Natural killer cell (primary cell): ENCODE measurements around the gene TELO2. TPM values are rescaled to one million over a fixed set of nuclear protein-coding genes. Genes with fewer than 3 reads are reported as not detected.

Experiments
- ATAC-seq, 3 donors: fragments of 150-1000 bp in 2 of 3; fragments of 200-7000 bp in 1 of 3; cut with Tn5 transposase; 1 replicate in 1 of 3; 2 replicates in 2 of 3; pipeline ENCODE4 v1.10.0; 2021; ENCODE audit warnings: mild to moderate bottlenecking in 2 of 3, moderate library complexity in 2 of 3
- DNase-seq, 2 donors: peaks; one replicate each; pipeline versions ENCODE4 v3.0.0 to v3.0.0-alpha.2; 2013 to 2021; ENCODE audit warnings: mixed read lengths in 1 of 2
- H3K27ac ChIP-seq: one replicate; pipeline ENCODE4 v1.5.1; 2013; ENCODE audit warnings: mild to moderate bottlenecking, low read length
- H3K27me3 ChIP-seq: one replicate; pipeline ENCODE4 v1.6.1; 2013; ENCODE audit warnings: low read length; ENCODE audit not compliant: control insufficient read depth, insufficient read depth
- H3K36me3 ChIP-seq: one replicate; pipeline ENCODE4 v1.6.1; 2013; ENCODE audit warnings: low read length; ENCODE audit not compliant: control insufficient read depth, insufficient read depth
- H3K4me1 ChIP-seq: one replicate; pipeline ENCODE4 v1.6.1; 2013; ENCODE audit warnings: low read length; ENCODE audit not compliant: control insufficient read depth, insufficient read depth
- H3K4me3 ChIP-seq: one replicate; pipeline ENCODE4 v1.5.1; 2013; ENCODE audit warnings: low read length
- H3K9me3 ChIP-seq: one replicate; pipeline ENCODE4 v1.6.1; 2013; ENCODE audit warnings: low read length; ENCODE audit not compliant: control insufficient read depth, insufficient read depth
- H3K27ac Mint-ChIP-seq, 2 donors: one replicate each; pipeline ENCODE4 v1.8.0; 2022; ENCODE audit warnings: mild to moderate bottlenecking in 2 of 2, mixed read lengths in 2 of 2, moderate library complexity in 1 of 2
- H3K27me3 Mint-ChIP-seq, 2 donors: one replicate each; pipeline ENCODE4 v1.8.0; 2022; ENCODE audit warnings: low read depth in 2 of 2, mixed read lengths in 2 of 2
- H3K36me3 Mint-ChIP-seq: one replicate; pipeline ENCODE4 v1.8.0; 2022; ENCODE audit warnings: mixed read lengths
- H3K4me1 Mint-ChIP-seq, 2 donors: one replicate each; pipeline ENCODE4 v1.8.0; 2022; ENCODE audit warnings: mixed read lengths in 2 of 2
- H3K4me3 Mint-ChIP-seq: one replicate; pipeline ENCODE4 v1.8.0; 2022; ENCODE audit warnings: mild to moderate bottlenecking, moderate library complexity, mixed read lengths
- H3K9me3 Mint-ChIP-seq, 2 donors: one replicate each; pipeline ENCODE4 v1.8.0; 2022; ENCODE audit warnings: mixed read lengths in 2 of 2
- CTCF ChIP-seq: fragments of 200-600 bp; IDR thresholded peaks from one replicate; pipeline ENCODE4 v1.8.0; 2022; ENCODE audit warnings: antibody characterized with exemption
- WGBS: methylation state at CpG from one replicate; pipeline ENCODE4 v1.1.7; 2013; ENCODE audit warnings: missing lambda C conversion rate; ENCODE audit not compliant: insufficient coverage; 5-methylcytosine and 5-hydroxymethylcytosine counted together
- intact Hi-C: fragments of 100-400 bp; cut with micrococcal nuclease; formaldehyde crosslinking; loops from one replicate; pipeline ENCODE4 v1.14.2; 2022
- total RNA-seq, 4 donors: library from RNA; stranded (reverse); fragments of 120-200 nt in 1 of 4; gene quantifications; one replicate each; pipeline versions ENCODE4 v1.2.3 to v1.2.4, GENCODE V29; 2013 to 2022

The TELO2 gene
- total RNA-seq, 3 donors from 2014 or later (not counting 1 experiment from before 2014, with no cell fraction given): 45.5 to 50.0 (median 46.5) TPM

- H3K27ac Mint-ChIP-seq: no peak overlapping the region
- WGBS: 95% methylated on average over 10 of the region's 10 CpGs
- Histone ChIP-seq H3K36me3 (peaks cover 3% of the 10 kb centered on the region), H3K27ac (no peak overlapping the region), H3K9me3 (peaks cover 4% of the 10 kb centered on the region), H3K4me1 (no peaks in the 10 kb centered on the region), H3K27me3 (no peaks in the 10 kb centered on the region), H3K4me3 (no peak overlapping the region)
- ATAC-seq (no peak), DNase-seq (no peak)
- no peaks in the 10 kb centered on the region for H3K27me3 Mint-ChIP-seq
- no peaks in the 10 kb centered on the region for H3K36me3 Mint-ChIP-seq
- intact Hi-C loops: no loop called here
- TF ChIP-seq CTCF: no peak
- peaks cover 0 to 5% of the 10 kb centered on the region in 2 donors for H3K4me1 Mint-ChIP-seq
- H3K9me3 Mint-ChIP-seq: no peaks in the 10 kb centered on the region
- no peak overlapping the region for H3K4me3 Mint-ChIP-seq
These were observed 17.1 kb downstream of the TELO2 start for GRCh38 chr16:1510272-1510671.

GRCh38 chr16:1510941-1511351 is 17.8 kb downstream of the TELO2 start:
- Mint-ChIP-seq H3K27ac (no peak overlapping the region), H3K36me3 (no peaks in the 10 kb centered on the region), H3K4me1 (peaks cover 0 to 5% of the 10 kb centered on the region in 2 donors), H3K27me3 (no peaks in the 10 kb centered on the region), H3K9me3 (no peaks in the 10 kb centered on the region), H3K4me3 (no peak overlapping the region)
- Histone ChIP-seq H3K27me3 (no peaks in the 10 kb centered on the region), H3K9me3 (peaks cover 4% of the 10 kb centered on the region), H3K4me3 (no peak overlapping the region), H3K27ac (no peak overlapping the region), H3K4me1 (no peaks in the 10 kb centered on the region), H3K36me3 (peaks cover 3% of the 10 kb centered on the region)
- intact Hi-C loops: no loop called here
- TF ChIP-seq CTCF: no peak
- DNase-seq: no peak
- no peak for ATAC-seq
- 96% methylated on average over 26 of the region's 26 CpGs for WGBS

GRCh38 chr16:1511662-1512569 is 18.8 kb downstream of the TELO2 start:
- DNase-seq: no peak
- 61% methylated on average over 27 of the region's 30 CpGs for WGBS
- H3K27ac Mint-ChIP-seq: no peak overlapping the region
- Histone ChIP-seq H3K27me3 (no peaks in the 10 kb centered on the region), H3K4me3 (no peak overlapping the region), H3K27ac (no peak overlapping the region), H3K9me3 (peaks cover 4% of the 10 kb centered on the region), H3K4me1 (no peaks in the 10 kb centered on the region), H3K36me3 (no peaks in the 10 kb centered on the region)
- H3K4me3 Mint-ChIP-seq: no peak overlapping the region
- ATAC-seq: no peak
- no peak for TF ChIP-seq CTCF
- intact Hi-C loops: no loop called here
- no peaks in the 10 kb centered on the region for H3K27me3 Mint-ChIP-seq
- peaks cover 0 to 5% of the 10 kb centered on the region in 2 donors for H3K4me1 Mint-ChIP-seq
- H3K9me3 Mint-ChIP-seq: no peaks in the 10 kb centered on the region
- H3K36me3 Mint-ChIP-seq: no peaks in the 10 kb centered on the region
